NCI-H1694 treated with DMSO at 0.1 percent for 48 hours (cell line): Measurements from ENCODE around the gene TRMU.

Experiments used
- DNase-seq: peaks from one replicate; lab custom pipeline; 2025; lab: John Stamatoyannopoulos, UW

TRMU gene

GRCh38 chr22:46337870-46338269 lies 2.4 kb downstream of the TRMU start:
- no peak for DNase-seq

- no peak for DNase-seq
These were observed 3.1 kb downstream of the TRMU start for GRCh38 chr22:46338636-46339035.

- no peak for DNase-seq
These were observed 4.4 kb downstream of the TRMU start for GRCh38 chr22:46339956-46340355.

- DNase-seq: no peak
These were observed 5.2 kb downstream of the TRMU start for GRCh38 chr22:46340676-46341075.

DNA sequence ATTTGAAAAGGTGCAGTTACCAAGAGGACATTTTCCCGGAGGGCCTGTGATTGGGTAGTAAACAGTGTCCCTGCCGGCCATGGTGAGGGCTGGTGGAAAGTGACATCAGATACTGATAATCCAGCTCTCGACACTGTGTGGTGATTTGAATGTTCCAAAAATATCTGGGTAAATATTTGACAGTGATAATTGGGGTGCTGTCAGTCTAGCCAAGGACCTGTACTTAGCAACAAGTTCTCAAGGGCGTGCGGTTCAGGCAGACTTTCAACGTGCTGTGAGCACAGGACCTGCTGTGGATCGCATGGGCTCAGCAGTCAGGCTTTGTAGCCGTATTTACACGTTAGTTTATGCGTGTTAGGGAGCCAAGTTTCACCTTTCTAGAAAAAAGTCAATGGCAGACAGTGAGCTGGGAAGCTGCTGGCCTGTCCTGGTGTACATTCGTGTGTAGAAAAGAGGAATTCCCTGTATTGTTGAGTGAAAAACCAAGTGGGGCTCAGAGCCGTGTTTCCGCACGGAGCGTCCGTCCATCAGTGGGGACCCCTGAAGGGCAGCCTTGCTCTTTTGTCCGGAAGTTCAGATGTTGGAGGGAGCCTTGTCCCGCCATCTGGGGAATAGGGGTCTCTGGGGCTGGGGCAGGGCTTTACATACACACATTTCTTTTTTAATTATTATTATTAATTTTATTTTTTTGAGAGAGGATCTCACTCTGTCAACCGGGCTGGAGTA lies 11.3 kb downstream of the TRMU start:
- DNase-seq: no peak

DNA sequence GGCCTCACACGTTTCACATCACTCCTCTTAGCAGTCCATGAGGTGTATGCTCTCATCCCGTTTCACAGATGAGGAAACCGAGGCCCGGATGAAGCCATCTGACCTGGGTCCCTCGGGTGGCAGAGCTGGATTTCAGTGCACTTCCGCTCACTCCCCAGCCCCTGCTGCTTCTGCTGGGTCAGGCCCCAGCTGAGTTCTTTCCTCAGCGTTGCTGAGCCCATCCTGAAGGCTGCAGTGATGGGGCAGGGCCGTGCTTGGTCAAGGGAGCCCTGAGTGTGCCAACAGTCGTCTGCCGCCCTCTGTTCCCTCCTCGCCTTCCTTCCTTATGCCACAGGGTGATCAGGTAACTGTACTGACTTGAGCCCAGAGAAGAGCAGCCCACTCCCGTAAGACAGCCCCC lies 12.1 kb downstream of the TRMU start:
- no peak for DNase-seq

- DNase-seq: no peak
These were observed 12.7 kb downstream of the TRMU start for GRCh38 chr22:46348099-46348695.

DNA sequence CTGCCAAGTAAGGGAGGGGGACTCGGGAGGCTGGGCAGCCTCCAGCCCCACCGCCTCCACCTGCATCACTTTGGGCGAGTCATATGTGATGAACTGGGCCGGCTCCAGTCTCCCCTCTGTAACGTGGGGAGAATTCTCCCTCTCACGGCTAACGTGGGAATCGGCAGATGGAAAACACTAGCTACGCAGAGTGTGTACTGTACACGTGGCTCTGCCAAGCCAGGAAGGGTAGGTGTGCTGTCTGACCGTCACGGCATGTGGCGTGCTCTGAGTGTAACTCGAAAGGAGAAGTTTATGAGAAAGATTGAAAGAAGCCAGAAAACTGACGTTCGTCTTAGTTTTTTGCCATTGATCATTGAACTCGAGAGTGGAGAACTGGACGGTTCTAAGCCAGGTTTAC lies 13.7 kb downstream of the TRMU start:
- no peak for DNase-seq

- no peak for DNase-seq
These were observed 14.2 kb downstream of the TRMU start for GRCh38 chr22:46349681-46350080.

DNA sequence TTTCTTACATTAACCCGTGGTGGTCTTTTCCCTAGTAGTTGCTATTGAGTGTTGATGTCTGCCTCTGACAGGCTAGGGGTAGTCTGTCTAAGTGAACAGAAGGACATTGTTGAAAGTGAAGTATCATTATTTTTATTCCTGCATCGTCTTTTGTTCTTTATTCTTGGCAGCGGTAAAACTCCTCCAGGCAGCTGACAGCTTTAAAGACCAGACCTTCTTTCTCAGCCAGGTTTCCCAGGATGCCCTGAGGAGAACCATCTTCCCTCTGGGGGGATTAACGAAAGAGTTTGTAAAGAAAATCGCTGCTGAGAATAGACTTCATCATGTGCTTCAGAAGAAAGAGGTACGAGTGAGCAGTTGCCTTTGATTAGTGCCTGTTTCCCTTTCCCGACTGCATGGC lies 14.6 kb downstream of the TRMU start:
- DNase-seq: no peak

- DNase-seq: no peak
These were observed 15.1 kb downstream of the TRMU start for GRCh38 chr22:46350646-46351045.

DNA sequence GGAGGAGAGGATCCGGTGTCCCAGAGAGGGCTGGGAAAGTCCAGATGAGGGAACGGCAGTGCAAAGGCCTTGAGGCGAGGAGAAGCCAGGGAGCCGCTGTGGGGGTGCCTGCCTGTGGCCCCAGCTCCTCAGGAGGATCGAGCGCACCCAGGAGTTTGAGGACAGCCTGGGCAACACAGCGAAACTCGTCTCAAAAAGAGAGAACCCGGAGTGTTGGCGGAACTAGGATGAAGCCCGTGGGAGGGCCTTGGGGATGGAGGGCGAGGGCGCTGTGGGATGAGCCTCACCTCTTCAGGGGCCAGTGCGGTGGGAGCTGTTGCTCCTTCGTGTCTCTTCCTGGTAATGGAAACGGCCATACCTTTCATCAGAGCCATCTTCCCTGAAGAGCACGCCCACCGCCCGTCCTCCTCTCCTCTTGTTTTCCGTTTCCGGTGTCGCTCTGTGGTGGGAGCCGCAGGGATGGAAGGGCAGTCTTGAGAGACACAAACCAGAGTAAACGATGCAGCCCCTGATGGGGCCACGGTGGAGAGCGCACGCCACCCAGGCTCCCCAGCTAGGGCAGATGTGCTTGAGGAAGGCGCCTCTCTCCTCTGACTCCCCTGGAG lies 15.7 kb downstream of the TRMU start:
- DNase-seq: no peak

DNA sequence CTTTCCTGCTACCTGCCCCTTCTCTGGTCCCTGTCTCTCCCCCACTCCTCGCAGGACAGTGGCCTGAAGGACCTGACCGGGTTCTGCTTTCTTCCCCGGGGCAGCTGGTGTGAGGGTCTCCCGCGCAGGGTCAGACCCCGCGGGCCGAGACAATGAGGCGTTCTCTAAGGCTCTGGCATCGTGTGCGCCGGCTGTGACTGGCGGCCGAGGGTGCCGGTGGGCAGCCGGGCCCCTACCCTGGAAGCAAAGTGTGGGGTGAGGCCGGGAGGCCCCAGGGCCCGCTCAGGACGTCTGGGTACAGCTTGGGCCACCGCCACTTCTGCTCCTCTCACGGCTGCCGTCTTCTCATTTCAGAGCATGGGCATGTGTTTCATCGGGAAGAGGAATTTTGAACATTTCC lies 16.3 kb downstream of the TRMU start:
- no peak for DNase-seq

- DNase-seq: no peak
These were observed 16.8 kb downstream of the TRMU start for GRCh38 chr22:46352276-46352675.

- DNase-seq: peak; percentile 96
These were observed 17.3 kb downstream of the TRMU start for GRCh38 chr22:46352691-46353386.

- peak; percentile 27 for DNase-seq
These were observed 18.1 kb downstream of the TRMU start for GRCh38 chr22:46353483-46354105.

- DNase-seq: no peak
These were observed 18.9 kb downstream of the TRMU start for GRCh38 chr22:46354176-46354992.

GRCh38 chr22:46354993-46355305 lies 19.4 kb downstream of the TRMU start:
- no peak for DNase-seq

GRCh38 chr22:46355369-46355995 lies 20.0 kb downstream of the TRMU start:
- DNase-seq: peak; percentile 64

DNA sequence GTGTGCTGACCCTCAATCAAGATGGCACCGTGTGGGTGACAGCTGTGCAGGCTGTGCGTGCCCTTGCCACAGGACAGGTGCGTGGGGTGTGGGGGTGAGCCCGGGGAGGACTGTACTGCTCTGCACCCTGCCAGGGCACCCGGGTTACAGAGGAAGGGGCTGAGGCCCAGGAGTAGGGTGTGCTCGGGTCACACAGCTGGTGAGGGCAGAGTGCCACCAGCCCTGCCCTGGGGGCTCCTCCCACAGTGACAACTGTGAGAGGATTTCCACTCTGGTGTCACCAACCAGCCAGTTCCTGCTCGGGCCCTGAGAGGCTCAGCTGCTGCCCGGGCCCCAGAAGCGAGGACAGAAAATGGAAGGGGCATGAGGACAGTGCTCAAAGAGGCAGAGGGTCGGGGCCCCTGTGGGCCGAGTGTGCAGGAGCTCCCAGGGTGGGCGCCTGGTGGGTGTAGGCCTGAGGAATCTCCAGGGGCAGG lies 20.5 kb downstream of the TRMU start:
- no peak for DNase-seq
